Measurements from ENCODE around the gene OR5AK2. TPM values are rescaled to one million over a fixed set of nuclear protein-coding genes. Genes with fewer than 3 reads are reported as not detected.
"Not testable (repeated sequence)": the region's sequence is repeated elsewhere in the genome, so short reads cannot be mapped to it uniquely, and the experiment has no call there.

Gene OR5AK2, protein sequence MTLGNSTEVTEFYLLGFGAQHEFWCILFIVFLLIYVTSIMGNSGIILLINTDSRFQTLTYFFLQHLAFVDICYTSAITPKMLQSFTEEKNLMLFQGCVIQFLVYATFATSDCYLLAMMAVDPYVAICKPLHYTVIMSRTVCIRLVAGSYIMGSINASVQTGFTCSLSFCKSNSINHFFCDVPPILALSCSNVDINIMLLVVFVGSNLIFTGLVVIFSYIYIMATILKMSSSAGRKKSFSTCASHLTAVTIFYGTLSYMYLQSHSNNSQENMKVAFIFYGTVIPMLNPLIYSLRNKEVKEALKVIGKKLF
- total RNA-seq (2021), result not detected in 2 replicates
- Bru-seq, nascent RNA, result not detected
- BruChase-seq, experiment 1, labeled RNA remaining after a 2-hour chase, result not detected
- BruChase-seq, experiment 2, labeled RNA remaining after a 6-hour chase, result not detected
- long read RNA-seq, result 0 reads

- intact Hi-C loops (cut with micrococcal nuclease; ENCODE audit: unreplicated experiment), result no loop called here
- H2AFZ ChIP-seq, result no peak within 1 kb of the TSS
- H3K4me2 ChIP-seq, result no peak within 1 kb of the TSS
- H3F3A ChIP-seq (ENCODE audit: insufficient read depth, low read depth), result no peaks in the 10 kb centered on the region
- H3K9me3 ChIP-seq (ENCODE audit: insufficient read depth, low read depth), result no peaks in the 10 kb centered on the region
- no peaks in the 10 kb centered on the region for H3K36me3 ChIP-seq (ENCODE audit: low read depth)
- H3K27me3 ChIP-seq (ENCODE audit: insufficient read depth, low read depth), result no peaks in the 10 kb centered on the region
- H3K4me1 ChIP-seq (replicated peaks; ENCODE audit: insufficient read depth), result no peaks in the 10 kb centered on the region
- TF ChIP-seq, protein P1, sequence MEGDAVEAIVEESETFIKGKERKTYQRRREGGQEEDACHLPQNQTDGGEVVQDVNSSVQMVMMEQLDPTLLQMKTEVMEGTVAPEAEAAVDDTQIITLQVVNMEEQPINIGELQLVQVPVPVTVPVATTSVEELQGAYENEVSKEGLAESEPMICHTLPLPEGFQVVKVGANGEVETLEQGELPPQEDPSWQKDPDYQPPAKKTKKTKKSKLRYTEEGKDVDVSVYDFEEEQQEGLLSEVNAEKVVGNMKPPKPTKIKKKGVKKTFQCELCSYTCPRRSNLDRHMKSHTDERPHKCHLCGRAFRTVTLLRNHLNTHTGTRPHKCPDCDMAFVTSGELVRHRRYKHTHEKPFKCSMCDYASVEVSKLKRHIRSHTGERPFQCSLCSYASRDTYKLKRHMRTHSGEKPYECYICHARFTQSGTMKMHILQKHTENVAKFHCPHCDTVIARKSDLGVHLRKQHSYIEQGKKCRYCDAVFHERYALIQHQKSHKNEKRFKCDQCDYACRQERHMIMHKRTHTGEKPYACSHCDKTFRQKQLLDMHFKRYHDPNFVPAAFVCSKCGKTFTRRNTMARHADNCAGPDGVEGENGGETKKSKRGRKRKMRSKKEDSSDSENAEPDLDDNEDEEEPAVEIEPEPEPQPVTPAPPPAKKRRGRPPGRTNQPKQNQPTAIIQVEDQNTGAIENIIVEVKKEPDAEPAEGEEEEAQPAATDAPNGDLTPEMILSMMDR (conservative IDR thresholded peaks at IDR 0.05), result no peak
- TF ChIP-seq EZH2 (IDR thresholded peaks at IDR 0.05; ENCODE audit: low read depth), result no peak
- no peak within 1 kb of the TSS for H3K27ac ChIP-seq
- POLR2A ChIA-PET (ENCODE audit: unreplicated experiment), result no interaction called here
- H3K4me3 ChIP-seq, result no peak within 1 kb of the TSS
- H4K20me1 ChIP-seq (ENCODE audit: insufficient read depth), result no peaks in the 10 kb centered on the region
- H3K79me2 ChIP-seq (ENCODE audit: low read depth), result no peaks in the 10 kb centered on the region
- CTCF ChIA-PET, result no interaction called here
- DNase-seq, result no peak
- no TSS peak for BruUV-seq (replicated peaks)
- H3K9me2 ChIP-seq (ENCODE audit: insufficient read depth), result no peaks in the 10 kb centered on the region
Measured at GRCh38 chr11:56988614-56989013, at the start of gene OR5AK2. TSS of gene OR5AK2 (plus strand) at chr11:56988914. CDS start at chr11:56988914, 0 bp downstream.

GRCh38 chr11:56945526-56945925 lies 43.2 kb upstream of the OR5AK2 start:
- BruUV-seq (replicated peaks); CTCF ChIA-PET: not testable (repeated sequence)

GRCh38 chr11:56948991-56949515 lies 39.7 kb upstream of the OR5AK2 start:
- H2AFZ ChIP-seq, result no peak overlapping the region
- H3K9me3 ChIP-seq (ENCODE audit: insufficient read depth, low read depth), result peaks cover 12% of the 10 kb centered on the region
- no peak overlapping the region for H3K4me3 ChIP-seq
- no peak overlapping the region for H3K4me2 ChIP-seq
- no peaks in the 10 kb centered on the region for H3K27me3 ChIP-seq (ENCODE audit: insufficient read depth, low read depth)
- TF ChIP-seq, protein P1 (conservative IDR thresholded peaks at IDR 0.05), result no peak
- TF ChIP-seq EZH2 (IDR thresholded peaks at IDR 0.05; ENCODE audit: low read depth), result no peak
- H4K20me1 ChIP-seq (ENCODE audit: insufficient read depth), result no peaks in the 10 kb centered on the region
- ChIA-PET POLR2A (ENCODE audit: unreplicated experiment) (no interaction called here), CTCF (no interaction called here)
- no peaks in the 10 kb centered on the region for H3F3A ChIP-seq (ENCODE audit: insufficient read depth, low read depth)
- no peak for DNase-seq
- no TSS peak for BruUV-seq (replicated peaks)
- no peaks in the 10 kb centered on the region for H3K36me3 ChIP-seq (ENCODE audit: low read depth)
- H3K27ac ChIP-seq, result no peak overlapping the region
- intact Hi-C loops (cut with micrococcal nuclease; ENCODE audit: unreplicated experiment), result no loop called here
- no peaks in the 10 kb centered on the region for H3K9me2 ChIP-seq (ENCODE audit: insufficient read depth)
- H3K4me1 ChIP-seq (replicated peaks; ENCODE audit: insufficient read depth), result no peaks in the 10 kb centered on the region
- no peaks in the 10 kb centered on the region for H3K79me2 ChIP-seq (ENCODE audit: low read depth)

More at GRCh38 chr11:56945526-56945925, 43.2 kb upstream of the OR5AK2 start:
- H3K9me2 ChIP-seq (ENCODE audit: insufficient read depth); intact Hi-C loops (cut with micrococcal nuclease; ENCODE audit: unreplicated experiment); H2AFZ ChIP-seq; H3K4me2 ChIP-seq; DNase-seq; H3K4me1 ChIP-seq (replicated peaks; ENCODE audit: insufficient read depth); H4K20me1 ChIP-seq (ENCODE audit: insufficient read depth); H3K79me2 ChIP-seq (ENCODE audit: low read depth); H3K36me3 ChIP-seq (ENCODE audit: low read depth); H3K9me3 ChIP-seq (ENCODE audit: insufficient read depth, low read depth); H3K4me3 ChIP-seq; H3K27ac ChIP-seq; H3K27me3 ChIP-seq (ENCODE audit: insufficient read depth, low read depth); H3F3A ChIP-seq (ENCODE audit: insufficient read depth, low read depth); POLR2A ChIA-PET (ENCODE audit: unreplicated experiment): not testable (repeated sequence)
